HEK293 (cell line): Measurements from ENCODE around the gene MRFAP1.

ENCODE experiments used
- CTCF ChIA-PET: fragments of 350-600 bp; formaldehyde crosslinking; extraction: SDS; loops from one replicate; lab custom pipeline; 2021; ENCODE audit warnings: antibody characterized with exemption; lab: Yijun Ruan, JAX
- POLR2A ChIA-PET: fragments of 300-600 bp; formaldehyde crosslinking; extraction: SDS; loops from one replicate; lab custom pipeline; 2020; ENCODE audit warnings: antibody characterized with exemption, inconsistent platforms; lab: Yijun Ruan, JAX
- H3K27ac ChIP-seq: fragments of 200-500 bp; sonication (Bioruptor generic); 2 replicates; pipeline ENCODE4 v1.5.1; 2014; ENCODE audit warnings: low read depth, low read length, control low read depth, inconsistent platforms; ENCODE audit errors: extremely low read depth
- H3K36me3 ChIP-seq, 2 experiments: fragments of 200-500 bp in 1 of 2; sonication (Bioruptor generic) in 1 of 2; 1 replicate in 1 of 2; 2 replicates in 1 of 2; pipeline ENCODE4 v1.5.1; 2014 to 2017; ENCODE audit warnings: inconsistent platforms in 2 of 2, low read length in 2 of 2; ENCODE audit not compliant: control insufficient read depth in 2 of 2, insufficient read depth in 1 of 2
- H3K4me1 ChIP-seq: fragments of 200-500 bp; sonication (Bioruptor generic); 2 replicates; pipeline ENCODE4 v1.5.1; 2014; ENCODE audit warnings: mild to moderate bottlenecking, low read length, inconsistent platforms; ENCODE audit not compliant: control insufficient read depth, insufficient read depth
- H3K4me3 ChIP-seq: 2 replicates; pipeline ENCODE4 v1.5.1; 2011; ENCODE audit warnings: low read depth, mild to moderate bottlenecking, control low read depth, low read length, moderate library complexity
- H3K9me3 ChIP-seq: fragments of 200-500 bp; sonication (Bioruptor generic); 2 replicates; pipeline ENCODE4 v1.5.1; 2014; ENCODE audit warnings: low read depth, low read length, inconsistent platforms; ENCODE audit not compliant: control insufficient read depth, insufficient read depth
- ELK4 ChIP-seq: IDR thresholded peaks from 2 replicates; pipeline ENCODE4 v1.6.1; 2011; ENCODE audit warnings: mild to moderate bottlenecking, low read depth, low read length, borderline replicate concordance
- GLI2 ChIP-seq: fragments of 450-650 bp; formaldehyde crosslinking; IDR thresholded peaks from 2 replicates; pipeline ENCODE4; 2017; ENCODE audit warnings: missing biosample characterization, missing genetic modification characterization, low read depth, borderline replicate concordance
- KLF9 ChIP-seq: fragments of 450-650 bp; formaldehyde crosslinking; IDR thresholded peaks from 2 replicates; pipeline ENCODE4 v1.5.1; 2016; ENCODE audit warnings: missing biosample characterization, missing genetic modification characterization, low read depth
- MEIS1 ChIP-seq: sonication (generic); formaldehyde crosslinking; IDR thresholded peaks from 2 replicates; pipeline ENCODE4 v1.8.1; 2022; ENCODE audit warnings: missing genetic modification reagents, mild to moderate bottlenecking, borderline replicate concordance
- OSR2 ChIP-seq: fragments of 450-650 bp; formaldehyde crosslinking; IDR thresholded peaks from 2 replicates; pipeline ENCODE4 v1.5.1; 2016; ENCODE audit warnings: missing biosample characterization, missing genetic modification characterization
- PRDM2 ChIP-seq: fragments of 450-650 bp; formaldehyde crosslinking; IDR thresholded peaks from 2 replicates; pipeline ENCODE4 v1.5.1; 2016; ENCODE audit warnings: missing biosample characterization, missing genetic modification characterization, borderline replicate concordance
- ZBTB44 ChIP-seq: fragments of 450-650 bp; IDR thresholded peaks from 2 replicates; pipeline ENCODE4 v1.5.1; 2018; ENCODE audit warnings: missing biosample characterization, mild to moderate bottlenecking, missing genetic modification characterization
- ZNF274 ChIP-seq, 2 experiments: fragments of 200-500 bp in 1 of 2; fragments of 450-650 bp in 1 of 2; sonication (Bioruptor generic) in 1 of 2; formaldehyde crosslinking in 1 of 2; IDR thresholded peaks; 2 replicates each; pipeline versions ENCODE4 v1.5.1 to v1.6.1; 2014 to 2016; ENCODE audit warnings: borderline replicate concordance in 1 of 2, inconsistent platforms in 1 of 2, low read length in 1 of 2, missing biosample characterization in 1 of 2, missing genetic modification characterization in 1 of 2
- ZNF302 ChIP-seq: fragments of 450-650 bp; formaldehyde crosslinking; IDR thresholded peaks from 2 replicates; pipeline ENCODE4 v1.5.1; 2016; ENCODE audit warnings: missing biosample characterization, missing genetic modification characterization, low read depth
- ZNF324 ChIP-seq: fragments of 450-650 bp; formaldehyde crosslinking; IDR thresholded peaks from 2 replicates; pipeline ENCODE4 v1.5.1; 2016; ENCODE audit warnings: missing biosample characterization, missing genetic modification characterization
- ZNF433 ChIP-seq: fragments of 450-650 bp; formaldehyde crosslinking; IDR thresholded peaks from 2 replicates; pipeline ENCODE4 v1.5.1; 2016; ENCODE audit warnings: missing biosample characterization, missing genetic modification characterization, low read depth
- ZNF473 ChIP-seq: fragments of 450-650 bp; formaldehyde crosslinking; IDR thresholded peaks from 2 replicates; pipeline ENCODE4 v1.5.1; 2017; ENCODE audit warnings: missing biosample characterization, missing genetic modification characterization
- ZNF518A ChIP-seq: fragments of 450-650 bp; formaldehyde crosslinking; conservative IDR thresholded peaks from 2 replicates; pipeline ENCODE4 v1.5.1; 2016; ENCODE audit warnings: low read depth, missing biosample characterization, missing genetic modification characterization
- ZNF548 ChIP-seq: fragments of 450-650 bp; formaldehyde crosslinking; IDR thresholded peaks from 2 replicates; pipeline ENCODE4 v1.5.1; 2016; ENCODE audit warnings: missing biosample characterization, missing genetic modification characterization
- ZNF549 ChIP-seq: fragments of 450-650 bp; IDR thresholded peaks from 2 replicates; pipeline ENCODE4 v1.5.1; 2018; ENCODE audit warnings: missing biosample characterization, missing genetic modification characterization, mild to moderate bottlenecking, inconsistent platforms, moderate library complexity
- ZNF555 ChIP-seq: fragments of 450-650 bp; formaldehyde crosslinking; conservative IDR thresholded peaks from 2 replicates; pipeline ENCODE4 v1.5.1; 2017; ENCODE audit warnings: missing biosample characterization, mild to moderate bottlenecking, missing genetic modification characterization, inconsistent platforms
- ZNF596 ChIP-seq: fragments of 450-650 bp; IDR thresholded peaks from 2 replicates; pipeline ENCODE4 v1.5.0; 2018; ENCODE audit warnings: missing biosample characterization, mild to moderate bottlenecking, missing genetic modification characterization, moderate library complexity
- ZNF658 ChIP-seq: fragments of 450-650 bp; formaldehyde crosslinking; IDR thresholded peaks from 2 replicates; pipeline ENCODE4; 2016; ENCODE audit warnings: missing biosample characterization, missing genetic modification characterization
- ZNF707 ChIP-seq: fragments of 450-650 bp; formaldehyde crosslinking; IDR thresholded peaks from 2 replicates; pipeline ENCODE4 v1.5.1; 2016; ENCODE audit warnings: missing biosample characterization, missing genetic modification characterization
- TF ChIP-seq, protein P1 (sequence below): fragments of 450-650 bp; formaldehyde crosslinking; IDR thresholded peaks from 2 replicates; pipeline ENCODE4 v1.5.1; 2016; ENCODE audit warnings: missing biosample characterization, missing genetic modification characterization, low read depth

Gene MRFAP1

DNA sequence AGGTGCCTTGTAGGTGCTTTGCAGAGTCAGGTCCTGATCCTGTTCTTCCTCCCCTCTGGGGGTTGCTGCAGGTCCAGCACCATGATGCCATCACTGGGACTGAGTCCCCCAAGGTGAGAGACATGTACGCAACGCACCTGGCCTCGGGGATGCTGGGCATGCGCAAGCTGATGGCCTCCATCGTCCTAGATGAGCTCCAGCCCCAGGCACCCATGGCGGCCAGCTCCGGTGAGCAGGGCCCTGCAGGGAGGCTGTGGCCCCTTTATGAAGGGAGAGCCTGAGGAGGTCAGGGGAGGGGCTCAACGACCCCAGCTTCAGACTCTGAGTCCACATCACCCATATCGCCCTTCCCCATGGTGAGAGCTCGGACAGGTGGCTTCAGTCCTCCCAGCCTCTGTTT lies 42.4 kb upstream of the MRFAP1 start (continued):
- TF ChIP-seq, protein P1, sequence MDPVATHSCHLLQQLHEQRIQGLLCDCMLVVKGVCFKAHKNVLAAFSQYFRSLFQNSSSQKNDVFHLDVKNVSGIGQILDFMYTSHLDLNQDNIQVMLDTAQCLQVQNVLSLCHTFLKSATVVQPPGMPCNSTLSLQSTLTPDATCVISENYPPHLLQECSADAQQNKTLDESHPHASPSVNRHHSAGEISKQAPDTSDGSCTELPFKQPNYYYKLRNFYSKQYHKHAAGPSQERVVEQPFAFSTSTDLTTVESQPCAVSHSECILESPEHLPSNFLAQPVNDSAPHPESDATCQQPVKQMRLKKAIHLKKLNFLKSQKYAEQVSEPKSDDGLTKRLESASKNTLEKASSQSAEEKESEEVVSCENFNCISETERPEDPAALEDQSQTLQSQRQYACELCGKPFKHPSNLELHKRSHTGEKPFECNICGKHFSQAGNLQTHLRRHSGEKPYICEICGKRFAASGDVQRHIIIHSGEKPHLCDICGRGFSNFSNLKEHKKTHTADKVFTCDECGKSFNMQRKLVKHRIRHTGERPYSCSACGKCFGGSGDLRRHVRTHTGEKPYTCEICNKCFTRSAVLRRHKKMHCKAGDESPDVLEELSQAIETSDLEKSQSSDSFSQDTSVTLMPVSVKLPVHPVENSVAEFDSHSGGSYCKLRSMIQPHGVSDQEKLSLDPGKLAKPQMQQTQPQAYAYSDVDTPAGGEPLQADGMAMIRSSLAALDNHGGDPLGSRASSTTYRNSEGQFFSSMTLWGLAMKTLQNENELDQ (tag by site-specific recombination): no peak
- TF ChIP-seq ZNF433 (no peak), ZNF302 (tag by site-specific recombination) (no peak), GLI2 (no peak), ZNF324 (tag by site-specific recombination) (no peak), ZNF658 (tag by site-specific recombination) (no peak)

DNA sequence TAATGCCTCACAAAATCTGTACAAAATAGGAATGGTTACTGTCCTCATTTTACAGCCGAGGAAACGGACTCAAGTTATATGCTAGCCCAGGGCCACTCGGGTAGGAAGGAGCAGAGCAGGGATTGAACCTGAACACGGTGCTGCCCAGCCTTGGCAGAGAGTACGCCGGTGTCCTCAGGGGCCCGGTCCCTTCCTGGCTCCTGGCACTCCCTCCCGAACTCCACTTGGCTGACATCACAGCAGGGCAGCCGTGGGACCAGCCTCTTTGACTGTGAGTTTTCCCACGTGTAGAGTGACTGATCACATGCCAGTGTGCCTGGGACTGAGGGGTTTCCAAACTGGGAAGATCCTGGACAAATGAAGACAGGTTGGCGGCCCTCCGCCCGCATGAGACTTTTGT lies 41.8 kb upstream of the MRFAP1 start:
- Histone ChIP-seq H3K4me3 (no peak overlapping the region), H3K4me1 (no peaks in the 10 kb centered on the region), H3K27ac (no peak overlapping the region), H3K9me3 (no peaks in the 10 kb centered on the region), H3K36me3 (no peaks in the 10 kb centered on the region)
- ChIA-PET CTCF (no interaction called here), POLR2A (no interaction called here)
- TF ChIP-seq ELK4: no peak
- TF ChIP-seq ZNF707 (tag by site-specific recombination): no peak
- no peak for TF ChIP-seq ZNF596 (tag by site-specific recombination)
- no peak for TF ChIP-seq ZNF518A (tag by site-specific recombination)
- TF ChIP-seq ZBTB44 (tag by site-specific recombination): no peak
- TF ChIP-seq ZNF555: no peak
- TF ChIP-seq MEIS1 (CRISPR knock-in tag): no peak
- TF ChIP-seq KLF9 (tag by site-specific recombination): no peak
- no peak for TF ChIP-seq ZNF548 (tag by site-specific recombination)
- no peak for TF ChIP-seq ZNF473 (tag by site-specific recombination)
- no peak for TF ChIP-seq ZNF549 (tag by site-specific recombination)
- TF ChIP-seq PRDM2 (tag by site-specific recombination): no peak
- TF ChIP-seq OSR2 (tag by site-specific recombination): no peak
- no peak for TF ChIP-seq ZNF274 (IDR thresholded peaks at IDR 0.05; ENCODE audit: low read length)
- no peak for TF ChIP-seq ZNF274 (tag by site-specific recombination; IDR thresholded peaks at IDR 0.05; ENCODE audit: borderline replicate concordance)
